ENCODE measurements around the gene PLA2G4B.

The PLA2G4B gene

DNA sequence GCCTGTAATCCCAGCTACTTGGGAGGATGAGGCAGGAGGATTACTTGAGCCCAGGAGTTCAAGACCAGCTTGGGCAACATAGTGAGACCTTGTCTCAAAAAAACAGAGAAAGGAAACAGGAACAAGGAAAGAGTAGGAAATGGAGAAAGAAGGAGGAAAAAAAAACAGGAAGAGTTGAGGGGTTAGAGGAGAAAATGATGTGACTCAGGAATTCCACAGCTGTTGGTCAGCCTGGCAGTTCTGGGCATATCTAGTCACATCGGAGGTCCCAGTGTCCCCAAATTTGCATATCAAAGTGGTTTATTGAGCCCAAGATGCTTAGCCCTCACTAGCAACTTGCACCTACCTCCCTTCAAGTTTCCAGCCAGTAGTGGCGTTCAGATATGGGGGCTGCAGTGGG, 29.5 kb upstream of the PLA2G4B start:
- no peak for DNase-seq

DNA sequence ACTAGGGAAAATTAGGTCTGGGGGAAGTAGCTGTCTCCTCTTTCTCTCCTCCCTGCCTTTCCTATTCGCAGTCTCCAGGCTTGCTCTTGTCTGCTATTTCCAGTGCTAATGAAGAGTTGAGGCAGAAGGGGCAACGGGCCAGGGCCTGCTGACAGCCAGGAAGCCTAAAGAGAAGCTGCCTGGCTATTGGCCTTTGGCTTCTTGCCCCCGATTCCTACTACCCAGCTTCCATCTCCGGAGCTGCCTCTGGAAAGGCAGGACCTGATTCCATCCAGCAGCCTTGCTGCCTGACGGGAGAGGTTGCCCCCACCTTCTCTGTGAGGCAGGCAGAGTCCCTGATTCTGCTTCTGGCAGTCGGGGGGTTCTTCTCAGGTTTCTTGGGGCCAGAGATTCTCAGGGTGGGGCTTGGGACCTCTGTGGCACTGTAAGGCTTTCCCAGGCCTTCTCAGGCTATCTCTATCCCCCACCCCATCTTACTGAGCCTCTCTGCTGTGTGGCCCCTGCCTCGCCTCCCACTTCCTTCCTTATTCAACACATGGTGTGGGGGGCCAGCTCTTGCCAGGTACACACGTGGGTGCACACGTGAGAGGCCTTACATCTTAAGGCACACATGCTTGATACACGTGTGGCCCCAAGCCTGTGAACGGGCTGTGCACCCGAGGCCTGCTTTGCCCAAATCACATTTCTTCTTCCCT, 29.0 kb upstream of the PLA2G4B start:
- no peak for DNase-seq

DNA sequence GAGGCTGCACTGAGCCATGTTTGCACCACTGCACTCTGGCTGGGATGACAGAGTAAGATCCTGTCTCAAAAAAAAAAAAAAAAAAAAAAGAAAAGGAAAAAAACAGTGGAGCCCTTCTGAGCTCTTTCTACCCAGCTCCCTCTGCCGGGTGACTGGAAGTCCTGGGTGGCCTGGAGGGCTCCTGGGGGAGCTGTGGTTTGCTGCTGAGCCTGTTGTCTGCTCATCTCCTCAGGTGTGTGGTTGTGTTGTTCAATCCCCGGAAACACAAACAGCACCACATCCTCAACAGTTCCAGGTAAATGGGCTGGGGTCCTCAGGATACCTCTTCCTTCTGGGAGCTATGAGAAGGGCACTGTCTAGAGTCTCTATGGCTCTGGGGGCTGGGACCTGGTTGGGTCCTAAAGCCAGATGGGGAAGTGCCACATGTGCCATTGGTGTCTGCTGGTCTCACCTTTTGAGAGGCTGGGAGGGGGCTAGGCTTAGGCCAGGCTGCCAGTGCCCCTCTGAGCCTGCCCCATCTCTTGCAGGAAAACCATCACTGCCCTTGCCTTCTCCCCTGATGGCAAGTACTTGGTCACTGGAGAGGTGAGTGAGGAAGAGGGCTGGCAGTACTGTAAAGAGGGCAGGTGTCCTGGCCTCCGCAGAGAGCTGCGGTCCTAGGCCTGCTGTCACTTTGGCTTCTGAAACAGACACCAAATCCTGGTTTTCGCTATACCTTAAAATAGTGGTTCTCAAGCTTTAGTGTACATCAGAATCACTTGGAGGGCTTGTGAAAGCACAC, 27.8 kb upstream of the PLA2G4B start:
- no peak for DNase-seq

DNA sequence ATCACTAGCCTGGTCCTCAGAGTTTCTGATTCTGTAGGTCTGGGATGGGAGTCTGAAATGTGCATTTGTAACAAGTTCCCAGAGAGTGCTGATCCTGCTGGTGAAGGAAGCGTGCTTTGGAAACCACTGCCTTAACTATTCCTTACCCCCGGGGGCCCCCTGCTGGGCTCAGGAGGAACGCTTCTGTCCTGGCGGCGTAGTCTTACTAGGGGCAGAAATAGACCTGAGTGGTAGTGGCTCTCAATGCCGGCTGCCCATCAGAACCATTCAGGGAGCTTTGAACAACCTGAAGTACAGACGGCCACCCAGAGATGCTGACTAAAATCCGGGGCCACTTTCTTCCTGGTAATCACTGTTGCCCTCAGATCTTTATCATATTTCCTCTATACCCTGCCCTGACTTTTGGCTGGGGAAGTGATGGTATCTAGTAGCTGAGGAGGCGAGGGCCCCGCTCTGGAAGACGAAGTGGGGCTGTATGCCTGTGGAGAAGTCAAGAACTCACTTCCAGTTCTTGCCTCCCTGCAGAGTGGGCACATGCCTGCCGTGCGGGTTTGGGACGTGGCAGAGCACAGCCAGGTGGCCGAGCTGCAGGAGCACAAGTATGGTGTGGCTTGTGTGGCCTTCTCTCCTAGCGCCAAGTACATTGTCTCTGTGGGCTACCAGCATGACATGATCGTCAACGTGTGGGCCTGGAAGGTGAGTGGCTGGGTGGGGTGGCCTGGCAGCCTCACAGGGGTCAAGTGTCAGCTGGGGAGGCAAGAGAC, 27.0 kb upstream of the PLA2G4B start:
- DNase-seq = peak; percentile 77

DNA sequence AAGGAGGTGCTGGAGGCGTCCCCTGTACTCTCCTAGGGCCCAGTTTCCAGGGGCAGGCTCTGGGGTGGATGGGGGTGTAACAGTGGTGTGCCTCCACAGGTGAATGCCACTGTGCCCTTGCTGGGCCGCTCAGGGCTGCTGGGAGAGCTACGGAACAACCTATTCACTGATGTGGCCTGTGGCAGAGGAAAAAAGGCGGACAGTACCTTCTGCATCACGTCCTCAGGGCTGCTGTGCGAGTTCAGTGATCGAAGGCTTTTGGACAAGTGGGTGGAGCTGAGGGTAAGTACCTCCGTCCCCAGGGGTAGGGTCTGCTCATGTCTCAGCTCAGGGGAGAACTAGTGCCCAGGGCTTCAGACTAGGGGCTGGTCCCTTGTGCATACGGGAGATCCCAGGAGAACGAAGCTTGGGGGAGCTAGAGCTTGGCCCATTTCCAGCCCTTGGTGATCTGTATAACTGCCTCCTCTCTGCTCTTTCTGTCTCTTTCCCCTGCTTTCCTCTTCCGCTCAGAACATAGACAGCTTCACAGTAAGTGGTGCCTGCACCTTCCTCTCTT, 25.7 kb upstream of the PLA2G4B start:
- no peak for DNase-seq

DNA sequence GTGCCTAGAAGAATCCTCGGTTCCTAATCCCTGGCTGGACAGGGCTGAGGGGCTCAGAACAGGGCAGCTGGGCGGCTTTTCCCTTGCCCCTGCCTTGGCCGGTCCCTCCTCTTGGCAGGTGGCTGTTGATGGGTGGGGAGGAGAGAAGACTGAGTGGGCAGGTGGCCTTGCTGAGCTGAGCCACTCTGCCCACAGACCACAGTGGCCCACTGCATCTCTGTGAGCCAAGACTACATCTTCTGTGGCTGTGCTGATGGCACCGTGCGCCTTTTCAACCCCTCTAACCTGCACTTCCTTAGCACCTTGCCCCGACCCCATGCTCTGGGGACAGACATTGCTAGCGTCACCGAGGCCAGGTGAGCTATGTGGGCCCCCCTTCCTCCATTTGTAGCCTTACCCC, 25.2 kb upstream of the PLA2G4B start:
- no peak for DNase-seq

DNA sequence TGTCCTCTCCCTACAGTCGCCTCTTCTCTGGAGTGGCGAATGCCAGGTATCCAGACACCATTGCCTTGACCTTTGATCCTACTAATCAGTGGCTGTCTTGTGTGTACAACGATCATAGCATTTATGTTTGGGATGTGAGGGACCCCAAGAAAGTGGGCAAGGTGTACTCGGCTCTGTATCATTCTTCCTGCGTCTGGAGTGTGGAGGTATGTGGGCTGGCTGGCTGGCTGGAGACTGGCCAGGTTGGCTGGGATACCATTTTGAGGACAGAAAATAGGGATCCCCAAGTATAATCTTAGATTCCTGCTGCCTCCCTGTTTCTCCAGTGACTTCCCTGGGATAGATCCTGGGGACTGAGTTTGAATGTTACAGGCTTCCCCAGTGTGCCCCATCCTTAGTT, 24.1 kb upstream of the PLA2G4B start:
- DNase-seq = no peak

DNA sequence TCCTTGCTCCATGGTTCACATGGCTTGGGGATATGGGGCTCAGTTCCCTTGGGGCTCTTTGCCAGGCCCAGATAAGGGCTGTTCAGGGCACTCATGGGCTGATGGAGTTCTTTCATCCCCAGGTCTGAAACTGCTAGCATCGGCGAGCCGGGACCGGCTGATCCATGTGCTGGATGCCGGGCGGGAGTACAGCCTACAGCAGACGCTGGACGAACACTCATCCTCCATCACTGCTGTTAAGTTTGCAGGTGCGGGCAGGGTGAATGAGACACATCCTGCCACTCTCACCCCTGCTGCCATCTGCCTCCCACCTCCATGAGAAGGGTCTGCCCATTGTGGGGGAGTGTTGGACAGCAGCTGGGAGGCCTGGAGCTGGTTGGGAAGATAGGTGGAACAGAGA, 21.9 kb upstream of the PLA2G4B start:
- no peak for DNase-seq

DNA sequence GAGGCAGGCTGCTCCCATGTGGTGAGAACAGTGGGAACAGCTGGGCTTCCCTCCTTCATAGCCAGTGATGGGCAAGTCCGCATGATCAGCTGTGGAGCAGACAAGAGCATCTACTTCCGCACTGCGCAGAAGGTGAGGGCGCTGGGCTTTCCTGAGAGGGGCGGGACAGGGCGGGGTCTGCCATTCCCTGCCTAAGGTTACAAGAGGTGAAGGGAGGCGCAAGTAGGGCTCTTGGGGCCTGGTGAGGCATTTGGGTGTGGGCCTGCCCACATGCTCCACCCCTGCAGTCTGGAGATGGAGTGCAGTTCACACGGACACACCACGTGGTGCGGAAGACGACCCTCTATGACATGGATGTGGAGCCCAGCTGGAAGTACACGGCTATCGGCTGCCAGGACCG, 21.3 kb upstream of the PLA2G4B start:
- DNase-seq = no peak

DNA sequence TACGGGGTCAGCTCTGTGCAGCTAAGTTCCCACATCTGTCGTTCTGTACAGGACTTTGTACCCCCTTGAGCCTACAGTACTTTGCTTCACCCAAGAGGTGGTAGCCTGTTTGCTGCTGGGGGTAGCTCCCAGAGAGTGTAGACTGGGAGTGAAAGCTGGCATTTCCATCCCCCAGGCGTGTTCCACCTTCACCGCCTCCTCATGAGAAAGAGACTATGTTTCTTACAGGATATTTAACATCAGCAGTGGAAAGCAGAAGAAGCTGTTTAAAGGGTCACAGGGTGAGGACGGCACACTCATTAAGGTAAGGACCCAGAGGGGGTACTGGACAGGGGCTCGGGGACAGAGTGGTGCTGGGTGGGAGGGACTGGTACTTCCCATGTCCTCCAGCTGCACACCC, 20.9 kb upstream of the PLA2G4B start:
- no peak for DNase-seq

DNA sequence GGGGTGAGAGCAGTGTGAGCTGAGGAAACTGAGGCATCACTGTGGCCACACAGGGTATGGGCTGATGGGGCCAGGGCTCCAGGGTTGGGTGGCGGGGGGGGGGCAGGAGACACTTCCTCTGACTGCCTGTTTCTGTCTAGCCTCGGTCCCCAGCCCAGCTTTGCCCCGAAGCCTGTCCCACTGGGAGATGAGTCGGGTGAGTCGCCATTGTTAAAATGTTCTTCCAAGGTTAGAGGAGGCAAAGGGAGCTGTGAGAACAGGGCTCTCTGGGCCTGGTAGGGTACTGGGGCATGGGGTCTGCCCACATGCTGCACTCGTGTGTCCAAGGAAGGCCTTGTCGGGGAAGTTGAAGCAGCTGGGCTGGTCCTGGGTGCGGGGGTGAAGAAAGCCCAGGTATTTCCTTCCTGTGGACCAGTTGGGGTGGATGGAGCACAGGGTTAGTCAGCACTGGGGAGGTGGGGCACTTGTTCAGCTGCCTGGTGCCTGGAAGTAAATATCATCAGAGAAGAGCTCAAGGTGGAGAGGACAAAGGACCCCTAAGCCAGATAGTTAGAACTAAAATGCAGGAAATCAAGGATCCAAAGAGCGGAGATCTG, 19.1 kb upstream of the PLA2G4B start:
- DNase-seq = no peak

DNA sequence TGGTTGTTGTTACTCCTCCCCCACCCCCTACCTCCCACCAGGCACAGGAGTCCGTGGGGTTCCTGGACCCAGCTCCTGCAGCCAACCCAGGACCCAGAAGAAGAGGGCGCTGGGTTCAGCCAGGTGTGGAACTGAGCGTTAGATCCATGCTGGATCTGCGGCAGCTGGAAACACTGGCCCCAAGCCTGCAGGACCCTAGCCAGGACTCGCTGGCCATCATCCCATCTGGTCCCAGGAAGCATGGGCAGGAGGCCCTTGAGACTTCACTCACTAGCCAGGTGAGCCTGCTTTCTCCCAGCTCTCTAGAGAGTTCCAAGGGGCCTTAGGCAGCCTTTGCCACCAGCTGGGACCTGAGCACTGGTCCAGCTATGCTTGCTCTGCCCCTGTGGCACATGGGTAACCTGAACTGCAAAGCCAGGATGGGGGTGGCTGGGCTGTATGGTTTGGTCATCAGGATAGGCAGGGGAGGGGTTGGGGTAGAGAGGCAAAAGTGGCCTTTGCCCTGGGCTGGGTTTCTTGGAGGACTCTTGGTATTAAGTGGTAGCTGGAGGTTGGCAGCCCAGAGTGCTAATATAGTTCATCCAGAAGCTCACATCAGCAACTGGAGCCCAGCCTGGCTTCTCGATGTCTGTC, 17.7 kb upstream of the PLA2G4B start:
- DNase-seq = no peak

DNA sequence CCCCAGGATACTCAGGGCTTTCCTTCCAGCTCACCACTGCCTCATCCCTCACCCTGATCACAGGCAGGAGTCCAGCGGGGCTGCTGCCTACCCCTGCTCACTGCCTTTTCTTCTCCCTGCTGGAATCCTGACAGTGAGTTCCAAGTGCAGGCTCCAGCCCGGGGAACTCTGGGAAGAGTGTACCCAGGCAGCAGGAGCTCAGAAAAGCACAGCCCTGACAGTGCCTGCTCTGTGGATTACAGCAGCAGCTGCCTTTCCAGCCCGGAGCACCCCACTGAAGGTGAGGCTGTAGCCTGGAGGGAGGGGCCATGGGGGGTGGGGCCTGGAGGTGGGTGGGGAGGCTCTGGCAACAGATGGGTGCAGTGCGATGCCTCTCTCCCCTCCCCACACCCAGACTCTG, 16.8 kb upstream of the PLA2G4B start:
- no peak for DNase-seq

DNA sequence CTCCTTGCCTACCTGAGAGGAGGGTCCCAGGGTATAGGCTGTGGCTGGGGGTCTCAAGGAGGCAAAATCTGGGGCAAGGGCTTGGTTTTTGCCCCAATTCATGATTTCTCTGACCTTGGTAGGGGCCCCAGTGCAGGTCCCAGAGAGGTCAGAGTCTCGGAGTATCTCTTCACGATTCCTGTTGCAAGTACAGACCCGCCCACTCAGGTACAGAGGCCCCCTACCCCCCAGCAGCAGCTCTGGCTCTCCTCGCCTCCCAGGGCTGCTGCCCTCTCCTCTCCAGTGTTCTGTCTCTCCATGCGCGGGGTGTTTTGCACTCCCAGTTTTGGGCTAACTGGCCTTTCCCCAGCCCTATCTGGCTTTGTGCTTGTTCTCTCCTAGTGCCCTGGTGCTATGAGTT, 16.2 kb upstream of the PLA2G4B start:
- no peak for DNase-seq

DNA sequence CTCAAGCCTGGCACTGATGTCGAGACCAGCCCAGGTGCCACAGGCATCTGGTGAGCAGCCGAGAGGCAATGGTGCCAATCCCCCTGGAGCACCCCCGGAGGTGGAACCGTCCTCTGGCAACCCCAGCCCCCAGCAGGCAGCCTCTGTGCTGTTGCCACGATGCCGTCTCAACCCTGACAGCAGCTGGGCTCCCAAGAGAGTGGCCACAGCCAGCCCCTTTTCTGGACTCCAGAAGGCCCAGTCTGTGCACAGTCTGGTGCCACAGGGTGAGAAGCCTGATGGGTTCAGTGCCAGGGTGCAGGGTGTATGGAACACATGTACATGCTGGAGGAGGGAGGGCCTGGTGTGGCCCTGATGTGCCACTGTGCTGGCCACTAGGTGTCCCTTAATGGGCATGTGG, 15.7 kb upstream of the PLA2G4B start:
- no peak for DNase-seq

DNA sequence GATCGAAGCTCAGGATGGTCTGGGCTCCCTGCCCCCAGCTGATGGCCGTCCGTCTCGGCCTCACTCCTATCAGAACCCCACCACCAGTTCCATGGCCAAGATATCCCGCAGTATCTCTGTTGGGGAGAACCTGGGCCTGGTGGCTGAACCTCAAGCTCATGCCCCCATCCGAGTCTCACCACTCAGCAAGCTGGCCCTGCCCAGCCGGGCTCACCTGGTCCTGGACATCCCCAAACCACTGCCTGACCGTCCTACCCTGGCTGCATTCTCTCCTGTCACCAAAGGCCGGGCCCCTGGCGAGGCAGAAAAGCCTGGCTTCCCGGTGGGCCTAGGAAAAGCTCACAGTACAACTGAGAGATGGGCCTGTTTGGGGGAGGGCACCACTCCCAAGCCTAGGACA, 15.1 kb upstream of the PLA2G4B start:
- DNase-seq = no peak

DNA sequence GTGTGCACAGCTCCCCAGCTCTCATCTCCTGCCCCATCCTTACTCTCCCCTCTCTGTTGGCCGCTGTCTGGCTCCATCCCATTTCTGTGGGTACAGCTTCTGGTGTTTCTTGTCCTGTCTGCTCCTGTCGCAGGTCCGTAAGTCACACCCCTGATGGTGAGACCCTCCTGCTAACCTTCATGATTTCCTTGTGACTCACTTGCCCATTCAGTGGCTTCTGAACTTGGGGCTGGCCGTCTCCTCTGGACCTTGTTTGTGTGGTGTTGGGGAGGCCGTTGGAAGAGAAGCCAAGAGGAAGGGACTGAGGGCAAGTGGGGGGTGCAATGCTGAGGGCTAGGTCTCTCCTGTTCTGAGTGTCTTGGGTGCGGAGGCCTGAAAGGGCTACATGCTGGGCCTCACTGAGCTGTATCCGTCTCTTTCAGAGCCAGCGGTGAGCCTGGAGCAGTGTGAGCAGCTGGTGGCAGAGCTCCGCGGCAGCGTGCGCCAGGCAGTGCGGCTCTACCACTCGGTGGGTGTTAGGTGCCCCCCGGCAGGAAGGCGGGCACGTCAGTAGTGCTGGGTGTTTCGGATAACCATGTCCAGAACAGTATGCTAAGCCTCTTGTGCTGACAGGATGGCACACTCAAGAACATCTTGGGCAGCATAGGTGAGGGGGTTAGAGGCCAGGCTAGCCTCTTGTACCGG, 14.4 kb upstream of the PLA2G4B start:
- DNase-seq = no peak

DNA sequence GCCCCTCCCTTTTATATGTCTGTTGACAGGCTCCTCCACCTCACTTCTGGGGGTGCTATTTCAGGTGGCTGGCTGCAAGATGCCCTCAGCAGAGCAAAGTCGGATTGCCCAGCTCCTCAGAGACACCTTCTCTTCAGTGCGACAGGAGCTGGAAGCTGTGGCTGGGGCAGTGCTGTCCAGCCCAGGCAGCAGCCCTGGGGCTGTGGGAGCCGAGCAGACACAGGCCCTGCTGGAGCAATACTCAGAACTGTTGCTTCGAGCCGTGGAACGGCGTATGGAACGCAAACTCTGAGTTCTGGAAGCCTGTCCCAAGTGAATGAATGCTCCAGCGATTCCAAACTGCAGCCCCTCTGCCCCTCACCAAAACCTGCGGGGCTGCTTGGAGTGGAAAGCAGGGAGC, 13.5 kb upstream of the PLA2G4B start:
- no peak for DNase-seq

DNA sequence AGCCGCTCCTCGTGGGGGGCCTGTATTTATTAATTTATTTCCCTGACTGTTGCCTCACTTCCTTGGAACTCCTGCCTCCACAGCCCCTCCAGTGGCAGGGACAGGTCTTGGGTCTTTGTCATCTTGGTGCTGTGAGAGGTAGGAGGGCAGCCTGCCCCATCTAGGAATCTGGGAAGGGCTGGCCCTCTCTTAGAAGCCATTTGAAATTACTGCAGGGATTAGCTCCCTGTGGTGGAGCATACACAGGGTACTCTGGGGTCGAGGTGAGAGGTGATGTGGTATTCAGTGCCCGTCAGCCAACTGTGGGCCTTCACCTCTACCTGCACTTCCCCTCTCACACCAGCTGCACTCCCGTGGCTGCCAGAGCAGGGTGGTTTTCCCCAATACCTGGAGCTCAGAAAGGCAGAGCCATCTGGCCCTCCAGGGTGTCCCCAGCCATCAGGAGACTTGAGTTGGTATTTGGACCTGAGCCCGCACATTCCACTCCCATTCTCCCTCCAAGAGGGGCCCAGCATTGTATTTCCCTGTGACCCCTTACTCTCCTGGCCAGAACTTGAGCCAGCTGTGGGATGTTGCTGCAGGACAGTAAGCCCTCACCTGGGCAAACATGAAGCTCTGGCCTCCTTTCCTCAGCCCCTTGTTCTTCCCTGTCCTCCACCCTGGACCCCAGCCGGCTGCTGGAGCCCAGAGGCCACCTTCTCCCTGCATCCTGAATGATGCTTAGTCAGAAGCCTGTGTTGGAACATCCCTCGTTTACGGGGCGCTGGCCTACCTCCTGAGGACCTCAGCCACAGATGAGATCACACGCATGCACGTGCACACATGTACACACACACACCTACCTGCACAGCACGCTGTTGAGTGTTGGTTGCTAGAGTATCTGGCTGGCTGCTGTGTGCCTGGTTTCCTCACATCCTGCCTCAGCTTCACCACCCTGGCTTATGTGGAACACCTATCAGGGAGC, 12.8 kb upstream of the PLA2G4B start:
- no peak for DNase-seq

DNA sequence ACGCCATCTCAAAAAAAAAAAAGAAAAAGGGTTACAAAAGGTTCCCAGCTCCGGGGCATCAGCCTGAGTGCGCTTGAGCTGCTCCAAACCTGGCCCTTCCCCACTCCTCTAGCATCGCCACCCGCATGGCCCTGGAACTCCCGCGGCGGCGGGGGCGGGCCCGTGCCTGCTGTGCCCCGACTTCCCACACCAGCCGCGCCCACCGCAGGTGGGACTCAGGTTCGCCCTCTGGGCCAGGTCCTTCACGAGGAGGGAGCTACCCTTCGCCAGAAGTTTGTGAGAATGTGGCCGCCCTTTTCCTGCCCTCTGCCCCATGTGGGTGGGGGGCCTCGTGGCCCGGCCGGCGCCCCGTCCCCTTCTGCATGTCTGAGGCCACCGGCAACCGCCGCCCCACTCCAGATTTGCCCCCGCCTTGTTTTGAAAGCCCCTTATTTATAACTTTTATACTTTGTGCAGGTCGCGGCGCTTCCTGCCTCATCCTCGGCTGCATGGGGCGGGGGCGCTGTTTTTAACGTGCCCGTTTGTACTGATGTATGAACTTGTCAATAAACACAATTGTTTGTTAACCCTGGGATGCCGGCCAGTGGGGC, 11.3 kb upstream of the PLA2G4B start:
- DNase-seq = peak; percentile 34

All from stimulated activated CD4-positive, alpha-beta T cell treated with anti-CD3 and anti-CD28 coated beads, Interleukin-4, amount 100 ng/mL, for 1 hour (primary cell).